K562 (cell line): ENCODE data around the gene BRINP2. TPM values are rescaled to one million over a fixed set of nuclear protein-coding genes. Genes with fewer than 3 reads are reported as not detected.

ENCODE experiments used
- ATAC-seq: fragments of 200-7000 bp; cut with Tn5 transposase; 3 replicates; pipeline ENCODE4 v1.9.1; 2020; ENCODE audit warnings: moderate library complexity
- BruUV-seq: library from RNA; stranded (reverse); fragments of 400-500 nt; replicated peaks from 2 replicates; lab custom pipeline; 2021; lab: Mats Ljungman, UMichigan
- CTCF ChIA-PET: fragments of 300-600 bp; formaldehyde crosslinking; extraction: SDS; loops from one replicate; lab custom pipeline; 2021; ENCODE audit warnings: low intra/inter-chr PET ratio; lab: Yijun Ruan, JAX
- POLR2A ChIA-PET: fragments of 300-600, 350-650 bp; sonication (Branson Sonifier 250); formaldehyde crosslinking; extraction: SDS; loops from one replicate; lab custom pipeline; 2021; ENCODE audit warnings: antibody characterized with exemption, inconsistent platforms; lab: Yijun Ruan, JAX
- DNase-seq, 4 experiments: peaks; one replicate each; pipeline versions ENCODE4 v3.0.0 to v3.0.0-alpha.2; 2011 to 2018; ENCODE audit warnings: low spot score in 3 of 4, mixed read lengths in 3 of 4; ENCODE audit errors: extremely low read depth in 1 of 4
- FAIRE-seq: peaks from 2 replicates; lab custom pipeline; 2011; peaks lifted over from hg19 to GRCh38; lab: Jason Lieb, UNC
- H2AFZ ChIP-seq: 2 replicates; pipeline ENCODE4 v1.6.0; 2011; ENCODE audit warnings: low read depth, low read length, control low read depth, inconsistent platforms
- H3K27ac ChIP-seq: fragments of 200-600 bp; 3 replicates; pipeline ENCODE4 v1.8.0; 2011; ENCODE audit warnings: low read depth, mild to moderate bottlenecking, control low read depth, inconsistent platforms, low read length, moderate library complexity, mixed read lengths; ENCODE audit errors: extremely low read depth
- H3K27me3 ChIP-seq, 2 experiments: fragments of 300-600 bp in 1 of 2; 2 replicates in 1 of 2; 3 replicates in 1 of 2; pipeline versions ENCODE4 v1.6.0 to v1.8.0; 2011; ENCODE audit warnings: inconsistent platforms in 2 of 2, low read length in 2 of 2, mild to moderate bottlenecking in 1 of 2, mixed read lengths in 1 of 2, moderate library complexity in 1 of 2; ENCODE audit not compliant: control insufficient read depth in 2 of 2, insufficient read depth in 2 of 2
- H3K36me3 ChIP-seq: fragments of 300-600 bp; 3 replicates; pipeline ENCODE4 v1.8.0; 2011; ENCODE audit warnings: mild to moderate bottlenecking, low read length, inconsistent platforms; ENCODE audit not compliant: control insufficient read depth, insufficient read depth
- H3K4me1 ChIP-seq, 2 experiments: fragments of 200-600 bp in 1 of 2; replicated peaks in 1 of 2; 2 replicates in 1 of 2; 3 replicates in 1 of 2; pipeline versions ENCODE4 v1.5.1 to v1.8.0; 2011; ENCODE audit warnings: inconsistent platforms in 2 of 2, low read length in 2 of 2, mild to moderate bottlenecking in 1 of 2, mixed read lengths in 1 of 2, moderate library complexity in 1 of 2; ENCODE audit not compliant: control insufficient read depth in 2 of 2, insufficient read depth in 2 of 2
- H3K4me2 ChIP-seq: 2 replicates; pipeline ENCODE4 v1.6.1; 2011; ENCODE audit warnings: low read length, control low read depth, inconsistent platforms, mixed read lengths; ENCODE audit not compliant: insufficient read depth
- H3K4me3 ChIP-seq: fragments of 200-600 bp; sonication (generic), shearing (Covaris generic); 2 replicates; pipeline ENCODE4 v1.5.1; 2016; ENCODE audit warnings: control low read depth, inconsistent platforms
- H3K79me2 ChIP-seq: fragments of 200-600 bp; 3 replicates; pipeline ENCODE4 v1.8.0; 2011; ENCODE audit warnings: low read length, inconsistent platforms; ENCODE audit not compliant: control insufficient read depth, insufficient read depth
- H3K9ac ChIP-seq, 2 experiments: 2 replicates each; pipeline versions ENCODE4 v1.6.0 to v1.6.1; 2011; ENCODE audit warnings: low read depth in 2 of 2, low read length in 2 of 2, control low read depth in 1 of 2, inconsistent platforms in 1 of 2, mild to moderate bottlenecking in 1 of 2, mixed read lengths in 1 of 2; ENCODE audit not compliant: insufficient read depth in 1 of 2
- H3K9me1 ChIP-seq: one replicate; pipeline ENCODE4 v1.6.0; 2011; ENCODE audit warnings: inconsistent platforms, mild to moderate bottlenecking, low read length, moderate library complexity; ENCODE audit not compliant: control insufficient read depth, insufficient read depth
- H3K9me3 ChIP-seq: replicated peaks from 2 replicates; pipeline ENCODE4 v1.5.1; 2011; ENCODE audit warnings: low read depth, low read length, inconsistent platforms; ENCODE audit not compliant: control insufficient read depth, insufficient read depth
- H4K20me1 ChIP-seq: replicated peaks from 2 replicates; pipeline ENCODE4 v1.6.1; 2011; ENCODE audit warnings: low read length, inconsistent platforms, mixed read lengths; ENCODE audit not compliant: control insufficient read depth, insufficient read depth
- ZNF212 ChIP-seq: fragments of 450-650 bp; formaldehyde crosslinking; IDR thresholded peaks from 2 replicates; pipeline ENCODE4 v1.4.0; 2020; ENCODE audit warnings: mild to moderate bottlenecking
- ZNF707 ChIP-seq: fragments of 250-450 bp; sonication (Bioruptor Pico); conservative IDR thresholded peaks from 2 replicates; pipeline ENCODE4 v1.8.0; 2022; ENCODE audit warnings: inconsistent platforms, mild to moderate bottlenecking, moderate library complexity
- WGBS: fragments of 100-300 bp; shearing (Covaris generic); methylation state at CpG from one replicate; pipeline ENCODE4 v1.1.6; 2016; ENCODE audit warnings: low coverage, mixed read lengths; ENCODE audit not compliant: insufficient coverage; ENCODE audit errors: missing lambda C conversion rate; 5-methylcytosine and 5-hydroxymethylcytosine counted together
- in situ Hi-C: fragments of 300-500 bp; cut with MboI; formaldehyde crosslinking; loops from 4 replicates; pipeline ENCODE4 v1.15.0; 2018; ENCODE audit warnings: inconsistent platforms, mixed read lengths
- intact Hi-C: fragments of 100-400 bp; cut with micrococcal nuclease; formaldehyde crosslinking; loops from 2 replicates; pipeline ENCODE4 v1.14.2; 2022
- polyA plus RNA-seq, 8 experiments: library from polyadenylated mRNA; depleted of rRNA in 4 of 8; stranded (reverse) in 5 of 8; unstranded in 3 of 8; fragments of >200 nt; fragmentation: Nextera tagmentation in 2 of 8; fragmentation: Illumina TruSeq in 1 of 8; extraction: Ambion mirVana in 2 of 8; extraction: Trizol in 1 of 8; gene quantifications; 2 replicates each; pipeline versions ENCODE4 v1.2.1 to v1.2.3, GENCODE V29; 2011 to 2014; ENCODE audit warnings: inconsistent platforms in 1 of 8, missing spikeins in 1 of 8
- total RNA-seq, 7 experiments: library from RNA; depleted of rRNA in 6 of 7; stranded (reverse); fragments of >200 nt in 6 of 7; fragmentation: Illumina TruSeq in 2 of 7; extraction: Trizol in 2 of 7; gene quantifications; 2 replicates each; pipeline versions ENCODE4 v1.2.1 to v1.2.3, GENCODE V29; 2011 to 2021; ENCODE audit warnings: low replicate concordance in 1 of 7
- TF ChIP-seq, protein P1 (sequence below): fragments of 200-400 bp; formaldehyde crosslinking; IDR thresholded peaks from 2 replicates; pipeline ENCODE4 v1.6.1; 2017; ENCODE audit warnings: mild to moderate bottlenecking, low read depth, low read length, moderate library complexity
- TF ChIP-seq, protein P2 (sequence below): fragments of 450-650 bp; formaldehyde crosslinking; conservative IDR thresholded peaks from 2 replicates; pipeline ENCODE4 v1.4.0; 2022; ENCODE audit warnings: mild to moderate bottlenecking, missing genetic modification characterization

The BRINP2 gene
- total and polyA plus RNA-seq, 9 of the 15 experiments (the other 6 are each of a cell fraction or from before 2014, with no cell fraction given) = not detected

DNA sequence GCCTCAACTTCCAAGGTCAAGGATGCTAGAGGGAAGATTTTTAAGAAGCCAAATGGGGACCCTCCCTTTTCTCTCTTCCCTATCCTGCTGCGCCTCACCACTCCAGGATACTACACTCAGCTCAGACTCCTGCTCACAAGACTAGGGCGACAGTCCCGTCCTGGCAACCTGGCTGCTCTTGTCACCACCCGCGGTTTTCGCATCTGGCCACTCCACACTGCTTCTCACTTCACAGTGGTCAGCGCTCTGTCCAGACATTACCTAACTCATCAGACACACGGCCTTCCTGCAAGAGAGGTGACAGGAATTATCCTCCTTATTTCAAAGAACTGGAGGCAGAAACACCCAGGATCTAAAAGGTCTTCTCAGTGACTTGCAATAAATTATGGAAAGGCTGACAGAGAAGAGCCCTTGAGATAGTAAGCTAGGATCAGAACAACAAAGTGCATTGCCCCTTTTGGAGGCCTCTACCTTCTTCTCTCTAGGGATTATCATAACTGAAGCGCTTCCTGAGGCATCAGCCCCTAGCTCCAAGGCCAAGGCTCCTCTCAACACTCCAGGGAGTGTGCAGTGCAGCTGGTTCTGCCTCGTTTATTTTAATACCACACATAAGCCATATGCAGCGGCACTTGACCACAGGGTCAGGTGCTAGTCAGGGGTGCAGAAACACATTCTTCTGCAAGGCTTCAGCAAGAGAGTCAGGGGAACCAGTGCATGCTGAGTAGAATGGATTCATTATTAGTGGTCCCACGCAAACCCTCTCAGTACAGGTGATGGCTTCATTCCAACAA lies 48.1 kb upstream of the BRINP2 start:
- in situ Hi-C loops (no loop called here), intact Hi-C loops (no loop called here)
- Histone ChIP-seq H3K36me3 (no peaks in the 10 kb centered on the region), H3K27ac (no peak overlapping the region), H2AFZ (no peak overlapping the region), H3K4me3 (no peak overlapping the region), H3K79me2 (no peaks in the 10 kb centered on the region), H3K4me2 (no peak overlapping the region), H3K9ac (no peak overlapping the region), H4K20me1 (no peaks in the 10 kb centered on the region), H3K4me1 (no peaks in the 10 kb centered on the region), H3K9me3 (no peaks in the 10 kb centered on the region), H3K9me1 (no peaks in the 10 kb centered on the region), H3K27me3 (no peaks in the 10 kb centered on the region)
- ChIA-PET CTCF (interaction anchor here (0.6 kb wide), 1 partner anchor 52 kb away, joined by 3 read pairs; no protein-coding TSS in a partner anchor), POLR2A (no interaction called here)
- FAIRE-seq = no peak
- 0% methylated on average over 12 of the region's 12 CpGs for WGBS
- no peak for ATAC-seq
- no TSS peak for BruUV-seq
- no peak for DNase-seq
- TF ChIP-seq, protein P1, sequence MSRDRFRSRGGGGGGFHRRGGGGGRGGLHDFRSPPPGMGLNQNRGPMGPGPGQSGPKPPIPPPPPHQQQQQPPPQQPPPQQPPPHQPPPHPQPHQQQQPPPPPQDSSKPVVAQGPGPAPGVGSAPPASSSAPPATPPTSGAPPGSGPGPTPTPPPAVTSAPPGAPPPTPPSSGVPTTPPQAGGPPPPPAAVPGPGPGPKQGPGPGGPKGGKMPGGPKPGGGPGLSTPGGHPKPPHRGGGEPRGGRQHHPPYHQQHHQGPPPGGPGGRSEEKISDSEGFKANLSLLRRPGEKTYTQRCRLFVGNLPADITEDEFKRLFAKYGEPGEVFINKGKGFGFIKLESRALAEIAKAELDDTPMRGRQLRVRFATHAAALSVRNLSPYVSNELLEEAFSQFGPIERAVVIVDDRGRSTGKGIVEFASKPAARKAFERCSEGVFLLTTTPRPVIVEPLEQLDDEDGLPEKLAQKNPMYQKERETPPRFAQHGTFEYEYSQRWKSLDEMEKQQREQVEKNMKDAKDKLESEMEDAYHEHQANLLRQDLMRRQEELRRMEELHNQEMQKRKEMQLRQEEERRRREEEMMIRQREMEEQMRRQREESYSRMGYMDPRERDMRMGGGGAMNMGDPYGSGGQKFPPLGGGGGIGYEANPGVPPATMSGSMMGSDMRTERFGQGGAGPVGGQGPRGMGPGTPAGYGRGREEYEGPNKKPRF = no peak
- TF ChIP-seq ZNF707 (CRISPR knock-in tag) (no peak), ZNF212 (CRISPR knock-in tag) (no peak)
- TF ChIP-seq, protein P2, sequence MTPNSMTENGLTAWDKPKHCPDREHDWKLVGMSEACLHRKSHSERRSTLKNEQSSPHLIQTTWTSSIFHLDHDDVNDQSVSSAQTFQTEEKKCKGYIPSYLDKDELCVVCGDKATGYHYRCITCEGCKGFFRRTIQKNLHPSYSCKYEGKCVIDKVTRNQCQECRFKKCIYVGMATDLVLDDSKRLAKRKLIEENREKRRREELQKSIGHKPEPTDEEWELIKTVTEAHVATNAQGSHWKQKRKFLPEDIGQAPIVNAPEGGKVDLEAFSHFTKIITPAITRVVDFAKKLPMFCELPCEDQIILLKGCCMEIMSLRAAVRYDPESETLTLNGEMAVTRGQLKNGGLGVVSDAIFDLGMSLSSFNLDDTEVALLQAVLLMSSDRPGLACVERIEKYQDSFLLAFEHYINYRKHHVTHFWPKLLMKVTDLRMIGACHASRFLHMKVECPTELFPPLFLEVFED (CRISPR knock-in tag) = no peak
